NCI-H2081 (cell line): ENCODE results near the gene TUBA4A.
"Not testable (repeated sequence)": the region's sequence is repeated elsewhere in the genome, so short reads cannot be mapped to it uniquely, and the experiment has no call there.

Source experiments
- DNase-seq, 2 experiments: peaks; one replicate each; lab custom pipeline; 2025; lab: John Stamatoyannopoulos, UW

The TUBA4A gene

GRCh38 chr2:219253753-219254589, at the start of gene TUBA4A:
TSS of gene TUBA4A (minus strand) at chr2:219253918. CDS start at chr2:219253858, 60 bp downstream.
- peak; percentile 83 to 87 for DNase-seq

- no peak for DNase-seq
Measured at GRCh38 chr2:219302412-219302968, 48.8 kb upstream of the TUBA4A start.

- DNase-seq = no peak
Measured at GRCh38 chr2:219300022-219300421, 46.3 kb upstream of the TUBA4A start.

GRCh38 chr2:219299372-219299760, 45.6 kb upstream of the TUBA4A start:
- DNase-seq = no peak

GRCh38 chr2:219298759-219299371, 45.1 kb upstream of the TUBA4A start:
- DNase-seq = peak; percentile 64 to 69

GRCh38 chr2:219297766-219298456, 44.2 kb upstream of the TUBA4A start:
- DNase-seq = no peak

- DNase-seq = no peak
Measured at GRCh38 chr2:219296631-219297391, 43.1 kb upstream of the TUBA4A start.

- no peak for DNase-seq
Measured at GRCh38 chr2:219296142-219296541, 42.4 kb upstream of the TUBA4A start.

GRCh38 chr2:219294356-219295351, 40.9 kb upstream of the TUBA4A start:
- peak; percentile 78 to 82 for DNase-seq

GRCh38 chr2:219293736-219294231, 40.1 kb upstream of the TUBA4A start:
- no peak for DNase-seq

GRCh38 chr2:219292616-219293015, 38.9 kb upstream of the TUBA4A start:
- DNase-seq = no peak

- DNase-seq = no peak
Measured at GRCh38 chr2:219291910-219292490, 38.3 kb upstream of the TUBA4A start.

- DNase-seq = no peak
Measured at GRCh38 chr2:219291394-219291793, 37.7 kb upstream of the TUBA4A start.

- DNase-seq = no peak
Measured at GRCh38 chr2:219290381-219291171, 36.9 kb upstream of the TUBA4A start.

- no peak for DNase-seq
Measured at GRCh38 chr2:219289537-219290361, 36.0 kb upstream of the TUBA4A start.

GRCh38 chr2:219289195-219289536, 35.4 kb upstream of the TUBA4A start:
- DNase-seq = no peak

- no peak for DNase-seq
Measured at GRCh38 chr2:219287580-219288265, 34.0 kb upstream of the TUBA4A start.

- DNase-seq = not testable (repeated sequence)
Measured at GRCh38 chr2:219287116-219287440, 33.4 kb upstream of the TUBA4A start.
